Measurements from ENCODE around the gene CD79B. TPM values are rescaled to one million over a fixed set of nuclear protein-coding genes. Genes with fewer than 3 reads are reported as not detected.

Gene CD79B
- total and polyA plus RNA-seq, 10 of the 15 experiments (the other 5 are each of a cell fraction or from before 2014, with no cell fraction given), result 17.5 to 148 (median 79.1) TPM

DNA sequence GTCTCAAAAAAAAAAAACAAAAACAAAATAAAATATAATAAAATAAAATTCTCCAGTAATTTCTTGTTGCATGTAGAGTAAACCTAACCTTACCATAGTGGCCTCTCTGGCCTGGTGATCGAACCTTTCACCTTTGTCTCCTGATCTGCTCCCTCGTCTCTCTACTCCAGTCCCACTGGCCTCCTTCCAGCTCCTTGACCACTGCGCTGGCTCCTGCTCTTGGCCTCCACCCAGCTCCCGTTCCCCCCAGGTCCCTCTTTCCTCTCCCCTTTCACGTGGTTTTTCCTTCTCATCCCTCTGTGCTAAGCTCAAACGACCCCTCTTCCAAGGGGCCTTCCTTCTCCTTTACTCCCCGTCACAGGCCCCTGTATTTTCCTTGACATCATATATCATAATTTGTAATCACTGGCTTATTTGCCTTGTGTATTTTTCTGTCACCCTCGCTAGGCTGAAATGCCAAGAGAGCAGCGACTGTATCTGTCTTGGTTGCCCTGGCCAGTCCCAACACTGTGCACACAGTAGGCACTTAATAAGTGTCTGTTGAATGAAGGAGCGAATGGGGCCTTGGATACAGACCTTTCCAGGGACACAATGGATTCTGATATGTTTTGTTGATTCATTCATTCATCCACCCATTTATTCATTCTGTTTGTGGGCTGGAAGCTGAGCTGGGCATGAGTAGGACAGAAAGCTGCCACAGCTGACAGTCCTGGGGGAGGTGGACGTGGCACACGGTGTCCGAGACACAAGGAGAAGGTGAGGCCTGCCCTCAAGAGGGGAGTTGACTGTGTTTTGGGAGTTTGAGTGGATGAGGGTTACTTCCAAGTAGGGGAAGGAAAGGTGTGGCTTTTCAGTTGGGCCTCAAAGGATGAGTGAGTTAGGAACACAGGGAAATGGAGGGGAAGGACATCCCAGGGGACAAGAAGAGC, 46.4 kb upstream of the CD79B start (continued):
- TF ChIP-seq, protein P1, sequence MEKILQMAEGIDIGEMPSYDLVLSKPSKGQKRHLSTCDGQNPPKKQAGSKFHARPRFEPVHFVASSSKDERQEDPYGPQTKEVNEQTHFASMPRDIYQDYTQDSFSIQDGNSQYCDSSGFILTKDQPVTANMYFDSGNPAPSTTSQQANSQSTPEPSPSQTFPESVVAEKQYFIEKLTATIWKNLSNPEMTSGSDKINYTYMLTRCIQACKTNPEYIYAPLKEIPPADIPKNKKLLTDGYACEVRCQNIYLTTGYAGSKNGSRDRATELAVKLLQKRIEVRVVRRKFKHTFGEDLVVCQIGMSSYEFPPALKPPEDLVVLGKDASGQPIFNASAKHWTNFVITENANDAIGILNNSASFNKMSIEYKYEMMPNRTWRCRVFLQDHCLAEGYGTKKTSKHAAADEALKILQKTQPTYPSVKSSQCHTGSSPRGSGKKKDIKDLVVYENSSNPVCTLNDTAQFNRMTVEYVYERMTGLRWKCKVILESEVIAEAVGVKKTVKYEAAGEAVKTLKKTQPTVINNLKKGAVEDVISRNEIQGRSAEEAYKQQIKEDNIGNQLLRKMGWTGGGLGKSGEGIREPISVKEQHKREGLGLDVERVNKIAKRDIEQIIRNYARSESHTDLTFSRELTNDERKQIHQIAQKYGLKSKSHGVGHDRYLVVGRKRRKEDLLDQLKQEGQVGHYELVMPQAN (conservative IDR thresholded peaks at IDR 0.05), result no peak
- TF ChIP-seq FOS (IDR thresholded peaks at IDR 0.05; ENCODE audit: borderline replicate concordance, extremely low read depth, insufficient read length), result no peak

GRCh38 chr17:63976702-63977101, 44.6 kb upstream of the CD79B start:
- H3K9ac ChIP-seq (ENCODE audit: control insufficient read depth, insufficient read depth, low read length), result no peak overlapping the region
- H3K4me3 ChIP-seq, result no peak overlapping the region
- no peak for FAIRE-seq
- no peaks in the 10 kb centered on the region for H3K79me2 ChIP-seq (ENCODE audit: control insufficient read depth, insufficient read depth, low read length)
- CTCF ChIA-PET, result interaction anchor here (0.7 to 3.6 kb wide), 8 partner anchors 9 to 157 kb away, joined by 3 to 18 read pairs (median 4); partner anchors contain the start of gene GH1
- 46% methylated on average over 3 of the region's 3 CpGs for WGBS (ENCODE audit: insufficient coverage, insufficient replicate concordance, low lambda C conversion rate, missing lambda C conversion rate)
- no TSS peak for BruUV-seq (replicated peaks)
- no peak overlapping the region for H2AFZ ChIP-seq (ENCODE audit: control insufficient read depth, low read depth, low read length)
- peaks cover 0 to 2% of the 10 kb centered on the region in 2 experiments; a peak in 1 of 4 replicates for H3K27me3 ChIP-seq (replicated peaks in 1 of 2; ENCODE audit: control insufficient read depth in 2 of 2, insufficient read depth in 2 of 2, low read length in 1 of 2)
- H3K9me3 ChIP-seq (replicated peaks; ENCODE audit: control insufficient read depth, insufficient read depth, low read length), result no peaks in the 10 kb centered on the region; the same call in 2 of the 3 replicates
- H3K36me3 ChIP-seq (ENCODE audit: control insufficient read depth in 2 of 2, insufficient read depth in 2 of 2, low read length in 1 of 2), result no peaks in the 10 kb centered on the region
- no peak overlapping the region for H3K27ac ChIP-seq (ENCODE audit: control insufficient read depth, insufficient read depth)
- RAD21 ChIA-PET (ENCODE audit: unreplicated experiment), result interaction anchor here (0.9 to 1.3 kb wide), 2 partner anchors 31 to 57 kb away, joined by 5 read pairs; no protein-coding TSS in a partner anchor
- no peak for DNase-seq (ENCODE audit: low read depth, low spot score)
- intact Hi-C loops (cut with micrococcal nuclease; ENCODE audit: unreplicated experiment) (no loop called here), in situ Hi-C loops (cut with MboI) (no loop called here)
- no peaks in the 10 kb centered on the region for H3K4me1 ChIP-seq (ENCODE audit: control insufficient read depth, insufficient read depth, low read length)
- ATAC-seq, result no peak
- H3K4me2 ChIP-seq (ENCODE audit: control insufficient read depth, insufficient read depth), result no peak overlapping the region
- SMC1A ChIA-PET (ENCODE audit: uncharacterized antibody, unreplicated experiment), result interaction anchor here (1.0 to 1.6 kb wide), 3 partner anchors 40 to 56 kb away, joined by 3 to 4 read pairs (median 4); partner anchors contain the start of gene CD79B
- no peaks in the 10 kb centered on the region for H4K20me1 ChIP-seq (ENCODE audit: control insufficient read depth, insufficient read depth)
- POLR2A ChIA-PET, result no interaction called here
- TF ChIP-seq RCOR1 (conservative IDR thresholded peaks at IDR 0.05; ENCODE audit: low read depth, low read length), result no peak
- TF ChIP-seq MTA2 (IDR thresholded peaks at IDR 0.05; ENCODE audit: low read depth), result no peak
- TF ChIP-seq RBBP5 (conservative IDR thresholded peaks at IDR 0.05), result no peak
- TF ChIP-seq, protein P1 (conservative IDR thresholded peaks at IDR 0.05), result no peak
- no peak for TF ChIP-seq ZNF274 (IDR thresholded peaks at IDR 0.05; ENCODE audit: insufficient read depth, insufficient read length)
- no peak for TF ChIP-seq HCFC1 (IDR thresholded peaks at IDR 0.05; ENCODE audit: low read length)
- TF ChIP-seq USF2 (IDR thresholded peaks at IDR 0.05; ENCODE audit: borderline replicate concordance, low read depth, low read length), result no peak
- TF ChIP-seq KLF5 (IDR thresholded peaks at IDR 0.05; ENCODE audit: partially characterized antibody), result no peak
- no peak for TF ChIP-seq HDAC6 (IDR thresholded peaks at IDR 0.05; ENCODE audit: unreplicated experiment)
- TF ChIP-seq HDAC2 (IDR thresholded peaks at IDR 0.05), result no peak
- TF ChIP-seq SIX5 (IDR thresholded peaks at IDR 0.05; ENCODE audit: low read depth, low read length, severe bottlenecking), result no peak
- TF ChIP-seq SREBF2 (IDR thresholded peaks at IDR 0.05; ENCODE audit: low read length), result no peak
- TF ChIP-seq ZNF622 (IDR thresholded peaks at IDR 0.05), result no peak

Measured in GM12878 (cell line).